NCI-H748 (cell line): ENCODE measurements around the gene SRM.
"Not testable (repeated sequence)": the region's sequence is repeated elsewhere in the genome, so short reads cannot be mapped to it uniquely, and the experiment has no call there.

Experiments
- DNase-seq: peaks from one replicate; lab custom pipeline; 2025; ENCODE audit not compliant: unreplicated experiment; lab: John Stamatoyannopoulos, UW

Gene SRM

DNA sequence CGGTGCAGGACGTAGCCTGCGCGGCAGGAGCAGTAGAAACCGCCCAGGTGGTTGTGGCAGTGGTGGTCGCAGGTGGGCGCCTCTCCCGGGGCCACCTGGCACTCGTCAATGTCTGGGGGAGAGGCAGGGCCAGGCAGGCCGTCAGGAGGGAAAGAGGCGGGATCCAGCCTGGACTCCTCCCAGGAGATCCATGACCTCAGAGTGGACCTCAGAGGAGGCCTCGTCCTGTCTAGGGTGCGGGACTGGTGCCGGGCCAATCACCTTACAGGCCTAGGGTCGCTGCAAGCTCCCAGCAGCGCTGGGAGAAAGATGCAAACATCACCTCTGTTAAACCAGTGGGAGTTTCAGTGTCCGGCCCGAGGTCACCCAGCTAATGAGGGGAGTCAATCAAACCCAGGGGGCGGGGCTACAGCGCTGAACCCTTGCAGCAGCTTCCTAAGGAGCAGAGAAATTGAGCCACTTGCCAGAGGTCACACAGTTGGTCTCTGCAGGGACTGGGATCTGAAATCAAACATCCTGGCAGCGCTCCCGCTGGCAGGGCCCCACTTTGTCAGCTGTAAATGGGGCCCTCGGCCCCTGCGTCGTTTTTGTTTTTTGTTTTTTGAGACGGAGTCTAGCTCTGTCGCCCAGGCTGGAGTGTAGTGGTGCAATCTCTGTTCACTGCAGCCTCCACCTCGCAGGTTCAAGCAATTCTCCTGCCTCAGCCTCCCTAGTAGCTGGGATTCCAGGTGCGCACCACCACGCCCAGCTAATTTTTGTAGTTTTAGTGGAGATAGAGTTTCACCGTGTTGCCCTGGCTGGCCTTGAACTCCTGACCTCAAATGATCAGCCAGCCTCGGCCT lies 14.2 kb downstream of the SRM start:
- no peak for DNase-seq

DNA sequence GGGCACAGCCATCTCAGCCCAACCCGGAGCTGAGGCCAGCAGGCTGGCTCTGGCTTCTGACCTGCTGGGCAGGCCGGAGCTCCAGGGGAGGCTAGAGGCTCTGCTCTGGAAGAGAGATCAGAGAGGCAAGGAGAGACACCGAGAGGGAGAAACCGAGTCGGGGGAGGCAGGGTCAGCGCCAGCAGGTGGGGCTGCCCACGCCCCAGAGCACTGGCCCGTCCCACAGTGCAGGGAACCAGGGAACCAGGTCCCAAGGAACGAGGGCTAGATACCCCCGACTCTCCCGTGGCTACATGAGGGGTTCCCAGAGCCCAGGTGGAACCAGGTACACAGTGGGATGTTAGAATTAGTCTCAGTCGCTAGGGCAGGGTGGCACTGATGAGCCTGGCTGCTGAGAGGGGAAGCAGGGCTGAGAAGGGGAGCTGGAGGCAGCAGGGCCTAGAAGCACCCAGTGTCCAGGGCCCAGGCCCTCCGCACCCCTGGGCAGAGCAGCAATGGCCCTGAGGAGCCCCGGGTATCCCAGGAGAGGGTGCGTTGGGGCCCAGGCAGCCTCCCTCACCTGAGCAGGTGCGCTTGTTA lies 14.9 kb downstream of the SRM start:
- no peak for DNase-seq

DNA sequence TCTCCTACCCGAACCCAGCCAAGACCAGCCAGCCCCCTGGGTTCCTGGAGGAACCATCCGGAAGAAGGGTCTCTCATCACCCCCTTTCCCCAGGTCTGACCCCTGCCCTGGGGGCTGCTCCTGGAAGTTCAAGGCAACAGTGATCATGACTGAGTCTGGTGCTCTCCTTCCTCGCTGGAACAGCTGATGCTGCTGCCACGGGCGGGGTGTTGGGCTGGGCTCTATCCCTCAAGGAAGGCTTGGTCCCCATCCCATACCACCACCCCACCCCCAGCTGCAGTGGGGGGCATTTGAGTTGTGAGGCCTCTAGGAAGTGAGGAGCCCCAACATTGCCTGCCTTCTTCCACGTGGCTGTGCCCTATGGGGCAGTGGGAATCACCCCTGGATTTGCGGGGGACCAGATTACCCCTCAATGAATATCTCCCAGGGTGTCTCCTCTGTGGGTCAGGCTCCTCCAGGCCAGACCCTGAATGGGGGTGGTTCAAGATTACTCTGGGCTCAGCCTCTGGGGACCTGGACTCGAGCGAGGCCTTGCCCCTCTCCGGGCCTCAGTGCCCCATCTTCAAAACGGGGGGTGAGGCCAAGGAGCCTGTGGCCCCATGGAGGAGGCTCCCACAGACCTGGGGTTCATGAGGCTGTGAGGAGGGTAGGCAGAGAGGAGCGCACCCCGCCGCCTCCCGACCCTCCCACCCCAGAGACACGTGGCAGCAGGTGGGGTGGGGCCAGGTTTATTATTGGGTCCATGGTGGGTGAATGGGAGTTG lies 15.6 kb downstream of the SRM start:
- DNase-seq = no peak

GRCh38 chr1:11042995-11043874 lies 16.6 kb downstream of the SRM start:
- no peak for DNase-seq

GRCh38 chr1:11042065-11042464 lies 17.8 kb downstream of the SRM start:
- no peak for DNase-seq

- DNase-seq = no peak
Observed at GRCh38 chr1:11041048-11041447, 18.8 kb downstream of the SRM start.

GRCh38 chr1:11040105-11040429 lies 19.8 kb downstream of the SRM start:
- DNase-seq = not testable (repeated sequence)

- no peak for DNase-seq
Observed at GRCh38 chr1:11039351-11040104, 20.3 kb downstream of the SRM start.

GRCh38 chr1:11037740-11038182 lies 22.1 kb downstream of the SRM start:
- peak; percentile 71 for DNase-seq

- DNase-seq = not testable (repeated sequence)
Observed at GRCh38 chr1:11037019-11037739, 22.6 kb downstream of the SRM start.

- DNase-seq = no peak
Observed at GRCh38 chr1:11031624-11032262, 28.1 kb downstream of the SRM start.

GRCh38 chr1:11030865-11031264 lies 29.0 kb downstream of the SRM start:
- no peak for DNase-seq

- DNase-seq = no peak
Observed at GRCh38 chr1:11028018-11028417, 31.8 kb downstream of the SRM start.

DNA sequence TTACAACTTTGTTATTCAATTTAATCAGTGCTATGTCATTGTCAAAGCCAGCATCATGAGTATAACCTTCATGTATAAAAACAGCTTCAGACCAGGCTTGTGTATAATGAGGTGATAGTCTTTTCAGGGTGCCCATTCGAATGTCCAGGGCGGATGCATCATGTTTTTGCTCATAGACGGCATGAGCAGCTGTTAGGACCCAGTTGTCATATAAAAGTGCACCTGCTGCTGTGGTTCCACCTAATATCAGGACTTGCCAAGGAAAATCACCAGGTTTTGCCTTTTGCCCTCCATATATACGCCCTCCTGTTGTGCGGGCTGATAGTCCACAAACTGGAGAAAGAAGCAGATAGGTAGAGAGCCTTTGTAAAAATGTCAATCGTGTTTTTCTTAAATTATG lies 32.5 kb downstream of the SRM start:
- no peak for DNase-seq

- DNase-seq = no peak
Observed at GRCh38 chr1:11026903-11027302, 32.9 kb downstream of the SRM start.

DNA sequence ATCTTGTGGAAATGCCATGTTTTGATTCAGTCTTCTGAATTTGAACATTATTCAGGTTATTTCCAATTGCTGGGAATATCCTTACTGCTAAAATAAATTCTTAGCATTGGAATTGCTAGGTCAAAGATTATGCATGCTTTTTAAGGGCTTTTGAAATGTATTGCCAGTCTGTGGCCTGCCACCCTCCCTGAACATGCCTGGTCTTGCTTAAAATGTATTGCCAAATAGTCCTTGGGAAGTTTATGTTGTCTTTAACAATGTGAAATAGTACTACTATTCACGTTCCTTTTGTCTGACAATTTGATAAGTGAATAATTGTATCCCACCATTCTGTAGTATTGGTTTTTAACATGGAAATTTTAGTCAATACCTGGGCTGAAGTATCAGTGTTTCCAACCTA lies 33.8 kb downstream of the SRM start:
- DNase-seq = no peak

- DNase-seq = no peak
Observed at GRCh38 chr1:11025618-11026017, 34.2 kb downstream of the SRM start.

DNA sequence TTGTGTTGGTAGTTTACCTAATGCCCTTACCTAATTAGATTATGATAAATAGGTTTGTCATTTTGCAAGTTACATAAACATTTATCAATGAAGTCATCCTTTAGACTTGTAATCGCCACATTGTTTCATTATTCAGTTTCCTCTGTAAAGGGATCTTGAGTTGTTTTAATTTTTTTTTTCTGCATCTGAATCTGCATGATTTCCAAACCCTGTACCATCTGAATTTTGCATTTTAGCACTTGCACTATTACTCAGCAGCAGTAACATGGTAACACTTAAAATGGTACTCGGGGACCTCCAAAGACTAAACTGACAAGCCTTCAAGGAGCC lies 35.0 kb downstream of the SRM start:
- DNase-seq = no peak

- DNase-seq = no peak
Observed at GRCh38 chr1:11024154-11024873, 35.5 kb downstream of the SRM start.
